GM12878 (cell line): ENCODE measurements around the gene TECR. TPM values are rescaled to one million over a fixed set of nuclear protein-coding genes. Genes with fewer than 3 reads are reported as not detected.

Source experiments
- ATAC-seq: fragments of 200-7000 bp; cut with Tn5 transposase; 3 replicates; pipeline ENCODE4 v1.9.1; 2020; ENCODE audit warnings: mild to moderate bottlenecking, moderate library complexity
- BruUV-seq: library from RNA; stranded (reverse); fragments of 400-500 nt; replicated peaks from 2 replicates; lab custom pipeline; 2021; lab: Mats Ljungman, UMichigan
- CTCF ChIA-PET: fragments of 300-600 bp; sonication (Branson Sonifier 250); formaldehyde crosslinking; extraction: SDS; loops from one replicate; lab custom pipeline; 2021; ENCODE audit warnings: inconsistent platforms; lab: Yijun Ruan, JAX
- POLR2A ChIA-PET: fragments of 350-600 bp; formaldehyde crosslinking; extraction: SDS; loops from one replicate; lab custom pipeline; 2021; ENCODE audit warnings: inconsistent platforms; lab: Charles Lee
- RAD21 ChIA-PET: fragments of 300-600 bp; sonication (Branson Sonifier 250); formaldehyde crosslinking; loops from one replicate; lab custom pipeline; 2023; ENCODE audit warnings: antibody characterized with exemption; ENCODE audit not compliant: unreplicated experiment; lab: Charles Lee
- SMC1A ChIA-PET: fragments of 300-600 bp; sonication (Branson Sonifier 250); formaldehyde crosslinking; loops from one replicate; lab custom pipeline; 2023; ENCODE audit not compliant: unreplicated experiment, uncharacterized antibody; lab: Charles Lee
- DNase-seq: peaks from one replicate; pipeline ENCODE4 v3.0.0-alpha.2; 2011; ENCODE audit warnings: low read depth, low spot score
- FAIRE-seq: peaks from 3 replicates; lab custom pipeline; 2011; peaks lifted over from hg19 to GRCh38; lab: Jason Lieb, UNC
- H2AFZ ChIP-seq: 2 replicates; pipeline ENCODE4 v1.6.0; 2011; ENCODE audit warnings: low read depth, low read length, control low read depth; ENCODE audit not compliant: control insufficient read depth
- H3K27ac ChIP-seq: 2 replicates; pipeline ENCODE4 v1.5.1; 2011; ENCODE audit warnings: control low read depth; ENCODE audit not compliant: control insufficient read depth, insufficient read depth
- H3K27me3 ChIP-seq, 2 experiments: replicated peaks in 1 of 2; 2 replicates each; pipeline versions ENCODE4 v1.6.0 to v1.6.1; 2011; ENCODE audit warnings: low read length in 1 of 2; ENCODE audit not compliant: control insufficient read depth in 2 of 2, insufficient read depth in 2 of 2
- H3K36me3 ChIP-seq, 2 experiments: 2 replicates each; pipeline ENCODE4 v1.5.1; 2011; ENCODE audit warnings: low read length in 1 of 2; ENCODE audit not compliant: control insufficient read depth in 2 of 2, insufficient read depth in 2 of 2
- H3K4me1 ChIP-seq: 2 replicates; pipeline ENCODE4 v1.6.1; 2011; ENCODE audit warnings: mild to moderate bottlenecking, low read length, moderate library complexity, mixed read lengths; ENCODE audit not compliant: control insufficient read depth, insufficient read depth
- H3K4me2 ChIP-seq: 2 replicates; pipeline ENCODE4 v1.6.0; 2011; ENCODE audit warnings: control low read depth; ENCODE audit not compliant: control insufficient read depth, insufficient read depth
- H3K4me3 ChIP-seq: fragments of 200-600 bp; sonication (generic); 2 replicates; pipeline ENCODE4 v1.5.1; 2016
- H3K79me2 ChIP-seq: 2 replicates; pipeline ENCODE4 v1.6.0; 2011; ENCODE audit warnings: low read length; ENCODE audit not compliant: control insufficient read depth, insufficient read depth
- H3K9ac ChIP-seq: 2 replicates; pipeline ENCODE4 v1.8.0; 2011; ENCODE audit warnings: low read length, control low read depth, mixed read lengths; ENCODE audit not compliant: control insufficient read depth, insufficient read depth
- H3K9me3 ChIP-seq: replicated peaks from 3 replicates; pipeline ENCODE4 v1.5.1; 2011; ENCODE audit warnings: mild to moderate bottlenecking, low read length; ENCODE audit not compliant: control insufficient read depth, insufficient read depth
- H4K20me1 ChIP-seq: 2 replicates; pipeline ENCODE4 v1.6.0; 2011; ENCODE audit not compliant: control insufficient read depth, insufficient read depth
- CEBPB ChIP-seq, 2 experiments: fragments of 150-350 bp in 1 of 2; IDR thresholded peaks; 2 replicates each; pipeline ENCODE4 v1.6.1; 2012 to 2014; ENCODE audit warnings: low read depth in 2 of 2, low read length in 2 of 2, borderline replicate concordance in 1 of 2, inconsistent platforms in 1 of 2
- CEBPZ ChIP-seq: fragments of 150-350 bp; IDR thresholded peaks from 2 replicates; pipeline ENCODE4 v1.6.1; 2016; ENCODE audit warnings: low read depth, low read length
- MTA3 ChIP-seq: IDR thresholded peaks from 2 replicates; pipeline ENCODE4 v1.6.1; 2012; ENCODE audit warnings: low read length, inconsistent platforms, borderline replicate concordance
- NR2C2 ChIP-seq: IDR thresholded peaks from 2 replicates; pipeline ENCODE4 v1.6.1; 2011; ENCODE audit warnings: borderline replicate concordance, low read depth; ENCODE audit not compliant: control insufficient read depth, insufficient read length
- SPI1 ChIP-seq: IDR thresholded peaks from 2 replicates; pipeline ENCODE4 v1.6.1; 2011; ENCODE audit warnings: low read depth, mild to moderate bottlenecking, low read length, moderate library complexity, borderline replicate concordance; ENCODE audit not compliant: insufficient read depth
- TARDBP ChIP-seq: IDR thresholded peaks from 2 replicates; pipeline ENCODE4 v1.6.1; 2016; ENCODE audit warnings: borderline replicate concordance
- YBX1 ChIP-seq: fragments of 450-650 bp; IDR thresholded peaks from 2 replicates; pipeline ENCODE4 v1.6.1; 2016; ENCODE audit warnings: antibody characterized with exemption
- ZNF384 ChIP-seq: IDR thresholded peaks from 2 replicates; pipeline ENCODE4 v1.6.1; 2012; ENCODE audit warnings: low read depth, mild to moderate bottlenecking, low read length, improper control_type of control experiment, borderline replicate concordance
- ZSCAN29 ChIP-seq: fragments of 450-650 bp; IDR thresholded peaks from 2 replicates; pipeline ENCODE4 v1.6.1; 2017; ENCODE audit warnings: mild to moderate bottlenecking, moderate library complexity
- WGBS: methylation state at CpG from one replicate; pipeline ENCODE4 v1.1.6; 2016; ENCODE audit warnings: low lambda C conversion rate; ENCODE audit not compliant: insufficient replicate concordance, insufficient coverage; ENCODE audit errors: missing lambda C conversion rate; 5-methylcytosine and 5-hydroxymethylcytosine counted together
- in situ Hi-C: fragments of 300-500 bp; cut with MboI; formaldehyde crosslinking; loops from 9 replicates; pipeline ENCODE4 v1.14.3; 2018; ENCODE audit warnings: mixed read lengths
- intact Hi-C: fragments of 100-400 bp; cut with micrococcal nuclease; formaldehyde crosslinking; loops from one replicate; pipeline ENCODE4 v1.14.2; 2022; ENCODE audit not compliant: unreplicated experiment
- polyA plus RNA-seq, 11 experiments: library from polyadenylated mRNA; depleted of rRNA in 4 of 11; unstranded in 6 of 11; stranded (reverse) in 5 of 11; fragments of >200 nt; fragmentation: Nextera tagmentation in 4 of 11; fragmentation: Illumina TruSeq in 1 of 11; extraction: Ambion mirVana in 4 of 11; extraction: Trizol in 1 of 11; gene quantifications; 1 replicate in 1 of 11; 2 replicates in 10 of 11; pipeline versions ENCODE4 v1.2.1 to v1.2.3, GENCODE V29; 2011 to 2016; ENCODE audit warnings: inconsistent platforms in 2 of 11, missing spikeins in 2 of 11, low read depth in 1 of 11
- total RNA-seq, 4 experiments: library from RNA; depleted of rRNA in 3 of 4; stranded (reverse); fragments of >200 nt in 3 of 4; fragmentation: Illumina TruSeq in 1 of 4; extraction: Trizol in 1 of 4; gene quantifications; 2 replicates each; pipeline versions ENCODE4 v1.2.1 to v1.2.3, GENCODE V29; 2013 to 2021

TECR gene
- total and polyA plus RNA-seq, 10 of the 15 experiments (the other 5 are each of a cell fraction or from before 2014, with no cell fraction given): 9.6 to 157 (median 64.2) TPM

DNA sequence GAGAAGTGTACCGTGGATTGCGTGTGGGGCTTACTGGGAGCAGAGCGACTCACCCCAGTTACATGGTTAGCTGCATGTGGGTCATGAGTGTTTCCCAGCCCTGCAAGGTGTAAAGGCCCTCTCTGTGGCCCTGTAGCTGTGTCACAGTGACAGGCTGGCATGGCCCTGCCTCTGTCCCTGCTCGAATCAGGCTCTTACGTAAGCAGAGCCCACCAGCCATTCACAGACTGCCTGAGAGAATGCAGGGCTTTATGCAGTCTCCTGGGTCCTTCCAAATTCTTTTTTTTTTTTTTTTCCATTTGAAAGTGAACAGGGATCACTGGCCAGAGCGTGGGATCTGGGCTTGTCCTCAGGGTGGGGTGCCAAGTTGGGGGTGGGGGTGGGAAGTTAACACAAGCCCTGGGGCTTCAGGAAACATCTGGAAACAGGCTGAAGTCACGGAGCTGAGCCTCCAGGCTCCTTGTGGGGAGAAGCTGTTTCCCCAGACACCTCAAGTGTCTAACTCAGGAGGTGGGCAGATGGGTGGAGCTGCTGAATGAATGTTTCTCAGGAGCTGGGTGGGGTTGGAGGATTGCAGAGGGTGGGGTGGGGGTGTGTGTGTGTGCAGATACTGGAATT, 13.4 kb downstream of the TECR start:
- in situ Hi-C loops: no loop called here
- DNase-seq (no peak), FAIRE-seq (no peak), ATAC-seq (no peak)
- ChIA-PET SMC1A (no interaction called here), POLR2A (no interaction called here), CTCF (interaction anchor here (0.9 kb wide), 1 partner anchor 29 kb away, joined by 3 read pairs; the partner anchor contains the start of gene NDUFB7), RAD21 (no interaction called here)
- Histone ChIP-seq H3K27ac (no peak overlapping the region), H3K27me3 (no peaks in the 10 kb centered on the region), H3K4me3 (no peak overlapping the region), H4K20me1 (no peaks in the 10 kb centered on the region), H2AFZ (no peak overlapping the region), H3K9me3 (no peaks in the 10 kb centered on the region), H3K4me2 (no peak overlapping the region), H3K36me3 (no peaks in the 10 kb centered on the region; a peak in 2 of 4 replicates), H3K4me1 (no peaks in the 10 kb centered on the region), H3K9ac (no peak overlapping the region), H3K79me2 (no peaks in the 10 kb centered on the region; the same call in none of the 2 replicates)
- intact Hi-C loops: no loop called here
- no TSS peak for BruUV-seq
- no peak for TF ChIP-seq TARDBP
- TF ChIP-seq MTA3: no peak
- TF ChIP-seq CEBPZ: no peak
- no peak for TF ChIP-seq CEBPB (IDR thresholded peaks at IDR 0.05; ENCODE audit: borderline replicate concordance in 1 of 2, low read depth in 2 of 2, low read length in 2 of 2)
- no peak for TF ChIP-seq ZSCAN29
- no peak for TF ChIP-seq YBX1
- TF ChIP-seq SPI1: no peak
- TF ChIP-seq NR2C2: no peak
- TF ChIP-seq ZNF384: no peak
- WGBS: 89% methylated on average over 6 of the region's 7 CpGs
